HG02759 (cell line): Measurements from ENCODE around the gene SAFB.
A peak's percentile ranks its signal among the peaks of the same experiment; 100 is the strongest.

Experiments
- ATAC-seq: cut with Tn5 transposase; IDR thresholded peaks from one replicate; pipeline ENCODE4 v1.9.1; 2021; ENCODE audit warnings: mild to moderate bottlenecking, moderate library complexity; ENCODE audit not compliant: unreplicated experiment

SAFB gene

DNA sequence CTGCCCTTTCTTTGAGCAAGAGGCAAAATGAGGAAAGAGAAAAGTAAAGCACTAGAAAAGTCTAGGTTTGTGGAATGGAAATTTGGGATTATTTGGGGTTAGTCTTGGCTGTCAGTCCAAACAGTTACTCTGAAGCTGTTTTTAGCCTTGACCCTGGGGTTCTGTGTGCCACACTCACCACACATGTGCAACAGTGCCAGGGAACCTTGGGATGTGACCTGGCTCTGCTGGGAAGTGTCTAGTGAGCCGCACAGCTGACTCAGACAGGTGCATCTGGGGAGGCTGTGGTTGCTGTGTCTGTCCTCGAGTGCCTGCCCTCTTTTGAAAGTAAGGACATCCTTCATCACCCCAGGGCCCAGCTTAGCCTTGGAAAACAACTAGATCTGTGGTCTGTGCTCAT, 41.6 kb downstream of the SAFB start:
- no peak for ATAC-seq

DNA sequence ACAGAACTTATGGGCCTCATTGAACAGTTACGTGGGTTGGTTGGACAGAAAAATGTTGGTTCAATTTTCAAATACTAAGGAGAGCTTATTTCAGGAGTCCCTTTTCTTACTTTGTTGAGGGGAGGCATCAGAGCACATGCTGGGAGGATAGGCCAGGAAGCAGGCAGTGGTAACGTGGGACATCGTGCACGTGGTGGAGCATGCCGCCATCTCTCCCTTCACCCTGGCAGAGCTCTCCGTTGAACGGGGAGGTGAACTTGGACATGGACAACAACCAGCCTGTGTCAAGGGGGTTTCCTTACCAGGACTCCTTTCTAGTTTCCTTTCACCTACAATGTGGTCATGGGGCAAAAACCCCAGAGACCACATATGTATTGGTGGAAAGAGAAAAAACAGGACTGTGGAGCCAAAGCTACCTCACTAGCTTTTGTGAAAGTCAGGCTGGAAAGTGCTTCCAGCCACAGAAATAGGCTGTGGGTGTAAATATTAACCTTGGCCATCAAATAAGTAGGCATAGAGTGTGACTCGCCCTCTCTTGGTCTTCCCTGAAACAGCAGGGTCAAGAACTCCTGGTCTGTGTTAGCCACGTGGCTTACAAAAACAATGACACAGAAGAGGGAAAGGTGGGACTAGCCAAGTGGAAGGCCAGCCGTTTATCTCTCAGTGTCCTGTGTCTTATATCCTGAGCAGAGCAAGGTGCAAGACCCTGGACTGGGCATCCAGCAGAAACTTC, 43.1 kb downstream of the SAFB start:
- ATAC-seq, result no peak

DNA sequence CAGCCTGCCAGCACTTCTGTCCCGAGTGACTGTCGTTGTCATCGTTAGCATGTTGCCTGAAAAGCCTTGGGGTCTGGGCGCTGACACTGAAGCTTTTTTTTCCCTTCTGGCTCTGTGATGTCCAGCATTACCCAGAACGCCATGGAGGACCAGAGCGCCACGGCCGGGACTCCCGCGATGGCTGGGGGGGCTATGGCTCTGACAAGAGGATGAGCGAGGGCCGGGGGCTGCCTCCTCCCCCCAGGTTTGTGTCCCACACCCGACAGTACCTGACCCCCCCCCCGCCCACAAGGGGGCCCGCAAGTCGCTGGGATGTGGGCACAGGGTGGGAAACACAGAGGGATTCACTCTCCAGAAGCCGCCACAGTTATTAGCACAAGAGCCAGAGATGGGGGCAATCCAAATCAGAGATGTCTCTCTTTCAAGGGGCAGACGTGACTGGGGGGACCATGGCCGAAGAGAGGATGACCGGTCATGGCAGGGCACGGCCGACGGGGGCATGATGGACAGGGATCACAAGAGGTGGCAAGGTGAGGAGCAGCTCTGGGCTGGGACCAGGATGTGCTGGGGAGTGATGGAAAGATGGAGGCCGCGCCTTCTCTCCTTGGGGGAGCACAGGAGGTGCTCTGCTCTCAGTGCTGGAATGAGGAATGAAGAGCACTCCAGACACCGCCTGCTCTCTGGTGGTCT, 44.2 kb downstream of the SAFB start:
- no peak for ATAC-seq

DNA sequence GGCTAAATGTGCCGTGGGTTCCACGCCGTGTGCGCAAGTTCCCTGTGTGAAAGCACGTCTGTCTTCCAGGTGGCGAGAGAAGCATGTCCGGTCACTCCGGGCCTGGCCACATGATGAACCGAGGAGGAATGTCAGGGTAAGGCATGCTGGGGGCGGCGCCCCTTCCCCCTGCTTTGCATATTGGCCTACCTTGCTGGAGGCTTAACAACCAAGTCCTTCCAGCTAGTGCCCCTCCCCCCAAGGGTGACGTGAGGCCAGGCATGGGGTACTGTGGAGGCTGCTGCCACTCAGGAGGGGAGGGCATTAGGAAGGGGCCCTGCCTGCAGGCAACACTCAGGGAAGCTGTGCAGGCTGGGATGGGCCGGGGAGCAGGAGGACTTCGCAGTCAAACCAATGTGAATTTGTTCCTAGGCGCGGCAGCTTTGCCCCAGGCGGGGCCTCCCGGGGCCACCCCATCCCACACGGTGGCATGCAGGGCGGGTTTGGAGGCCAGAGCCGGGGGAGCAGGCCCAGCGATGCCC, 44.9 kb downstream of the SAFB start:
- no peak for ATAC-seq

DNA sequence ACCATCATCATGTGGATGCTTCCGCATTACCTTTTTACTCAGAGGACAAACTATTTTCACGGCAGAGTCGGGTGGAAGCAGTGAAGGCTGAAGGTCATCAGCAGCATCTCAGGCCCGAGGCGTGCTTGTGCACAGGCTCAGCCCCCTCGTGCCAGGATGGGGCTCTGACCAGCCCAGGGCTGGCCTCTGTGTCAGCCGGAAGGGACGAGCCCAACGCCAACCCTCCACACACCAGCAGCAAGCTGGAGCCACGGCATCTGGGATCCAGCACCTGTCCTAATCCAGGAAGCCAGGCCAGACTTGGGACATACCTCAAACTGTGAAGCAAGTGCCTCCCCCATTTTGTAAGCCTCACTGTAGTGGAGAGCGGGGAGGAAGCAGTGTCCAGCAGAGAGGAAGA, 46.3 kb downstream of the SAFB start:
- no peak for ATAC-seq

DNA sequence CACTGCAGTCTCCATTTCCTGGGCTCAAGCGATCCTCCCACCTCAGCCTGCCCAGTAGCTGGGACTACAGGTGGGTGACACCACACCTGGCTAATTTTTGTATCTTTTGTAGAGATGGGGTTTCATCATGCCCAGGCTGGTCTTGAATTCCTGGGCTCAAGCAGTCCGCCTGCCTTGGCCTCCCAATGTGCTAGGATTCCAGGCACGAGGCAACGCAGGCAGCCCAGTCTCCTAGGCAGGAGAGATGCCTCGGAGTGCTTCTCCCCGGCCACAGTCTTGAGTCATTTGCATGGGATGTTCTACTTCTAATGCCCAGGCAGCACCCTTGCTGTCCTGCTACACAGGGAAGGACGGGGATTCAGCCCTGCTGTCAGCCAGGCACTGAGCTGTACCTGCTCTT, 48.7 kb downstream of the SAFB start:
- ATAC-seq, result no peak

DNA sequence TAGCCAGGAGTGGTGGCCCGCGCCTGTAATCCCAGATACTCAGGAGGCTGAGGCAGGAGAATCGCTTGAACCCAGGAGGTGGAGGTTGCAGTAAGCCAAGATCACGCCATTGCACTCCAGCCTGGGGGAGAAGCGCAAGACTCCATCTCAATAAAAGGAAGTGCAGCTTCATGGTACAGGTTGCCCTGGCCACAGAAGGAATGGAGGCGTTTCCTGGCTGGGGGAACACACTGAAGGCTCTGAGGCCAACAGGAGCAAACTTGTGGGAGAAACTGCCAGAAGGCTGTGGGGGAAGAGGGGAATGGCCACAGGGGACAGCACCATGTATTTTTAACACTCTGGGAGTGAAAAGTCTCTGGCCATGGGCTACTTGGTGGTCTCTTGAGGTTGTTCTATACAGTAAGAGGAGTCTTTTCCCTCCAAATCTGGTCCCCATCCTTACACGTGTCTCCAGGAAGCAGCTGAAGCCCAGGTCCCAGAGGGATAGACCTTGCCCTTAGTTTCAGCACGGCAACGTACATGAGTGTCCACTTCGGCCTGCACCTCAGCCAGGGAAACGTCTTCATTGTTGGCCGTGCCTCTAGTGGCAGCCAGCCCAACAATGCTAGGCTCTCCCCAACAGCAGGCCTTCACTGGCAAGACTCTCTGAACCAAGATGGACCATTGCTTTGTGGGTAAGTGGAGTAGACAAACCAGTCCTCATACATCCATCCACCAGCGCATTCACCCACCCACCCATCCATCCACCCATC, 50.0 kb downstream of the SAFB start:
- ATAC-seq, result no peak

DNA sequence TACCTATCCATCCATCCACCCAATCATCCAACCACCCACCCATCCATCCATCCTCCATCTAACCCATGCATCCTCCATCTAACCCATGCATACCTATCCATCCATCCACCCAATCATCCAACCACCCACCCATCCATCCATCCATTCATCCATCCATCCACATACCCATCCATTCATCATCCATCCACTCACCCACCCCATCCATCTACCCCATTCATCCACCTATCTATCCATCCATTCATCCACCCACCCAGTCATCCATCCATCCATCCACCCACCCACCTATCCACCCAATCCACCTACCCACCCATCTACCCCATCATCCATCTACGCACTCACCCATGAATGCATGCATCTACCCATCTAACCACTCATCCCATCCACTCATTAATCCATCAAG, 50.9 kb downstream of the SAFB start:
- no peak for ATAC-seq

DNA sequence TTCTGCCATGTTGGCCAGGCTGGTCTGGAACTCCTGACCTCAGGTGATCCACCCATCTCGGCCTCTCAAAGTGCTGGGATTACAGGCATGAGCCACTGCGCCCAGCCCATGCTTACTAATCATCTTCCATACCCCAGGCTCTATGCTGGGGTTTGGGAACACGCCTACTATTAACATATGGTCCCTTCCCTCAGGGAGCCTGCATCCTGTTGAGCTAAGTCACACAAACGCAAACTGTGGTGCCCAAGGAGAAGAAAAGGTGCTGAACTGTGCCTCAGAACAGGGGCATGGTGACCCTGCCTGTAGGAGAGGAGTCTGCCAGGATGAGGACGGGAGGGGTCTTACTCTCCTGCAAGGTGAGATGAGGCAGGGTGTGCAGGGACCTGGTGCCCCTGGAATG, 51.8 kb downstream of the SAFB start:
- no peak for ATAC-seq

DNA sequence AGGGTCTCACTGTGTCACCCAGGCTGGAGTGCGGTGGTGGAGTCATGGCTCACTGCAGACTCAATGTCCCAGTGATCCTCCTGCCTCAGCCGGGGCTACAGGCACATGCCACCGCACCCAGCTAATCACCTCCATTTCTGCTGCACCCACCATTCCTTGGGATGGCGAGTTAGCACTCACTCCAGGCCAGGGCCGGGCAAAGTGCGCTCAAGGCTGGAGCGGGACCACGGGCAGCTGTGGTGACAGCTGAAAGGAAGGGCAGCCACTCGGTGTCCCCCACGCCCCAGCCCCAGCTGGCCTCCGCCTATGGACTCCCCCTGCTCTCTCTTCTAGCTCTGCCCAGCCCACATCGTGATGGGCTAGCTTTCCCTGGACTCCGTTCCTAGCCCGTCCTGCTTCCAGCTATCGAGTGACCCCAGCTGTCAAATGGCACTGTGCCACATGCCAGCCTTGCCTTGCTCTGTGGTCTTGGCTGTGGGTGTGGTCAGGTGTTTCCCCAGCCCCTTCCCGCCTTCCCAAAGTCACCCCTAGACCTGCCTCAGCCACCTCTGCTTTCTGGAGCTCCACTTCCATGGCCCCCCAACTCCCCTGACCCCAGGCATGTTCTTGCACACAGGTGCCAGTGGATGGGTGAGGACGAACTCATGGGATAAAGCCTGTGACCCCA, 53.4 kb downstream of the SAFB start:
- no peak for ATAC-seq

DNA sequence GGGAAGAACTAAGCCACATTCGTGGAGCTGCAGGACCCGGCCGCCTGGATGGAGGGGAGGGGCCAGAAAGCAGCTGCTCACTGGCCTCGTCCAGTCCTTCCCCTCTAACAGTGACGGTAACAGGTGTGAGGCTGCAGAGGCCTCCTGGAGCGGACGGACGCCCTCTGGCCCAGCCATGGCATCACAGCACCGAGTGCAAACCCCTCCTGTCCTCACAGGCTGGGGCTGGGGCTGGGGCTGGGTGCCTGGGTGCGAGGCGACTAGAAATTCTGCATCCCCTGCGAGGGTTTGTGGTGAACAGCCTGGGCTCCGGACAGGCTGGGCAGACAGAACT, 53.9 kb downstream of the SAFB start:
- no peak for ATAC-seq

DNA sequence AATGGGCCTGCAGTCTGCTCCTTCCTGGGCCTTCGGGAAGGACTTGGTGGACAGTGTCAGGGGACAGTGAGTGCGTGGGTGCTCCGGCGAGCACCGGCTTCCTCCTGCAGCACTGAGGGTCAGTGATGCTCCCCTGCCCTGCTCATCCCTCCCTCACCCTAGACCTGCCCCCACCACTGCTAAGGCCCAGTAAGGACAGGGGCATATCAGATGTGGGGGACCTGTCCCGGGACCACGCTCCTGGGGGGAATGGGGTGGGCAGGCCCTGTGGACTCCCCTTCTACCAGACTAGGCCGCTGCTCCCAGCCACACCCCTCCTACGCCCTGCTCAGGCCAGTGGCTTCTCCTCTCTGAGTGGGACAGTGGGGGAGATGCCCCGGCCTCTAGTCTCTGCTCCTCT, 54.3 kb downstream of the SAFB start:
- no peak for ATAC-seq

DNA sequence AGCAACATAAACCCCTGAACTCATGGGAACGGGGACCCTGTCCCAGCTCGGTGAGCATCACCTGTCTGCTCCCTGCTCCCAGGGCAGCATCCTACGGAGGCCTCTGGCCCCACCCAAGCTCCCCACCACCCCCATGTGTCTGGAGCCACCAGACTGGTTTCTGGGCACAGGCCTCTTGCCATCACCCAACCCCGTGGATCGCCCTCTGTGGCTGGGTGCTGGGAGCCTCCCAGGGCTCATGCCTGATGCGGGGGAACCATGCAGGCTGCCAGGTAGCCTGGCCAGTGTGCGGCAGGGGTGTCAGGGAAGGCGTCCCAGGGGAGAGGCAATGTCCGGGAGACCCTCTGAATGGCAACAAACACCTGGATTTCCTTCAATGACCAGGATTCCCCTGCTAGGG, 54.7 kb downstream of the SAFB start:
- no peak for ATAC-seq

DNA sequence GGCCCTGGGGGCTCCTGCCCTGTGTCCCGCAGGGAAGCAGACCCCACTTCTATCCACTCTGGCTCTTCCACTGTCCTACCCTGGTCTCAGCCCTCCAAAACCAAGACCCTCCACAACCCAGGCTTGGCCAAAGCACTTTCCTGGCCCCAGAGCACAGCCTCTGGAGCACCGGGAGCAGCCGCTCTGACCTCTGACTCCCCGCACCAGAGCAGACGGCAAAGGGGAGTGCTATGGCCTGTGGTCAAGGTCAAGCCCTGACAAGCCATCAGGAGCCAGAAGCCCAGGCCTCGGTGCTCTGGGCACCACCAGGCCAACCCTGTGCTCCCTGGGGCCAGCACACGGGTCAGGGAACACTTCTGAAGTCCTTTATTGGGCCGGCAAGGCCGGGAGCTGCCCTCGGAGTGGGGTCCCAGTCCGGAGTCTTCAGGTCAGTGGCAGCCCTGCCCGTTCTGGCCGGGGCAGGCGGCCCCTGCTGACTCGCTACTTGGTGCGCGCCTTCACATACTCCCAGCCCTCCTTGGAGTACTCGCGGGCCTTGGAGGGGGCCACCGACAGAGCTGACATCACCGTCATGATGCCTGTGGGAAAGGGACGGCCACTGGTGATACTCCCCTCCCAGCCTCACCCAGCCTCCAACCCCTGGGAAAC, 55.3 kb downstream of the SAFB start:
- ATAC-seq, result no peak

DNA sequence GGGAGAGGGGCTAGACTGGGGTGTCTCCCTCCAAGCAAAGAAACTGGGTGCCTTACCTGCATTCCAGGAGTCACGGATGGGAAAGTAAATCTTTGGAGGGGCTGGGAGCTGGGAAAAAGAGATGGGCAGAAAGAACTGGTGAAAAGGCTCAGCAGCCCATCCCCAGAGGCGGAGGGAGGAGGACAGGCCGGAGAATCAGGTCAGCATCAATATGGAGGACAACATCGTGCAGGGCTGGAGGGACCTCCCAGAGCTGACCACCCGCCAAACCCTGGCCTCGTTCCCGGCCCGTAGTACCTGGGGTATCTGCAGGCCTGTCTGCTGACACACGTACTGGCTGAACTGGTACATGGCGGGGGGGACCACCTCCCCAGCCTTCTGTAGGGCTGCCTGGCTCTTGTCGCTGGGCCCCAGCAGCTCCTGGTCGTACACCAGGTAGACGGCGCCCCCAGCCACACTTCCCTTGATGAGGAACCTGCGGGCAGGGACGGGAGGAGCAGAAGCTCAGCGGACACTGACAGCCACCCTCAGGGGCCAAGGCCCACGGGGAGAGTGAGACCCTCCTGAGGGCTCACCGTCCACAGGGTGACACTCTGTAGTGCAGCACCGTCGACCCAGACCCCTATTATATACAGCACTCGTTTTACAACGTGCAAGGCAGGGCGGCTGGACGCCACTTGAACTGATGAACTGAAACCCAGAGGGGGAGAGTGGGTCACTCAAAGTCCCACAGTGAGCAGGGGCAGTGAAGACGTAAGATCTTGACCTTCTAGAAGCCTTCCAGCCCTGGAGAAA, 56.6 kb downstream of the SAFB start:
- no peak for ATAC-seq

DNA sequence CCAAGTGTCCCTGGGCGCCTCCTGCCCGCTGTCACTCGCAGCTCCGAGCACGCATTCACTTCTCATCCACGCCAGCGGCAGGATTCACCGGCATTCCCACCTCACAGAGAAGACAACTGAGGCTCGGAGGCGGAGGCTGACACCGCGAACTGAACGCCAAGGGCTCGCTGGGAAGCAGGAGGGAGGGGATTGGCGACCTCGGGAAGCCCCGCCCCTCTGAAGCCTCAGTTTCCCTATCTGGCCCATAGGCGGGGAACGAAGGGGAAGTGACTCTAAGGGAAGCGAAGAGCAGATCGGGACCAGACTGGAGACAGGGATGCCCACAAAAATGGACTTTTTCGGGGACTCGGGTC, 57.2 kb downstream of the SAFB start:
- no peak for ATAC-seq

DNA sequence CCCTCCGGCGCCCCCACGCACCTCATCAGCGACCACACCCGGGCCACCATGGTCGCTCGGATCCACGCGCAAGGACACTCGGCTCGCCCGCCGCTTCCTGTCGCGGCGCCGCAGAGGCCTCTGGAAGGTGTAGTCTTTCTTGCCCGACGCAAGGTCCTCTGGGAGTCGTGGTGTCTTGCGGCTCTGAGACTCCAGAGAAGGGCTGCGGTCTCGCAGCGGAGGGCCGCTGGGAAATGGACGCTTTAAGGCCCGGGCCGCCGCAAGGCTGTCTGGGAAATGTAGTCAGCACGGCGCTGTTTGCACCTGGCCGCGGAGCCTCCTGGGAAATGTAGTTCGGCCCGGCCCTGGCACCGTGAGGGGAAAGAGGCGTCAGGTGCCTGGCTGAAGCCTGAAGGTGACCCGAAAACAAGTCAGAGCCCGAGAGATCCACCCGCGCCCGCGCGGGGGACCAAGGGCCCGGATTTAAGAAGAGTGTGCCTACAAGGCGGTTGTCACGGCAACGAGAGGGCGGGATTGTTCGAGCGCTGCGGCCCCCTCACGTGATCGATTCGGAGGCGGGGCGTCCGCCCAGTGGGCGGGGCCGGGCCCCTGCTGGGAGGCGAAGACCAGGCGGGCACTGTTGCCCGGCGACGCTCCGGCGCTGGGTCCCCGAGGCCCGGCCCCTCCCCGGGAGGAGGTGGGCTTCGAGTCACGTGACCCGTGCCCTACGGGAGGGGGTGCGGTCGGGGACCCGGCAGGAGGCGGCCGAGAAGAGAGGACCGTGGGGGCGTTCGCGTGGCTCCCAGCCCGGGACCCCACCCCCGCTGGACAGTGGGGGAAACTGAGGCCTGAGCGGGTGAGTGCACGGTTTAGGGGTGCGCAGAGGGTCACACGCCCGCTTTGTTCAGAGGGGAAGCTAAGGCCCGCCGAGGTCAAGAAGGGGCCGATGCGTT, 57.8 kb downstream of the SAFB start, which contains the start of the genes HSD11B1L and MICOS13:
Gene HSD11B1L, plus strand, starts transcription at position 591 of the 932 bp plus-strand sequence. CDS start 3,806 bp downstream, outside the sequence.
Gene MICOS13, minus strand, starts transcription at position 80 of the 932 bp plus-strand sequence. Its CDS starts 30 bp downstream, at position 50.
- peak; percentile 92 for ATAC-seq

DNA sequence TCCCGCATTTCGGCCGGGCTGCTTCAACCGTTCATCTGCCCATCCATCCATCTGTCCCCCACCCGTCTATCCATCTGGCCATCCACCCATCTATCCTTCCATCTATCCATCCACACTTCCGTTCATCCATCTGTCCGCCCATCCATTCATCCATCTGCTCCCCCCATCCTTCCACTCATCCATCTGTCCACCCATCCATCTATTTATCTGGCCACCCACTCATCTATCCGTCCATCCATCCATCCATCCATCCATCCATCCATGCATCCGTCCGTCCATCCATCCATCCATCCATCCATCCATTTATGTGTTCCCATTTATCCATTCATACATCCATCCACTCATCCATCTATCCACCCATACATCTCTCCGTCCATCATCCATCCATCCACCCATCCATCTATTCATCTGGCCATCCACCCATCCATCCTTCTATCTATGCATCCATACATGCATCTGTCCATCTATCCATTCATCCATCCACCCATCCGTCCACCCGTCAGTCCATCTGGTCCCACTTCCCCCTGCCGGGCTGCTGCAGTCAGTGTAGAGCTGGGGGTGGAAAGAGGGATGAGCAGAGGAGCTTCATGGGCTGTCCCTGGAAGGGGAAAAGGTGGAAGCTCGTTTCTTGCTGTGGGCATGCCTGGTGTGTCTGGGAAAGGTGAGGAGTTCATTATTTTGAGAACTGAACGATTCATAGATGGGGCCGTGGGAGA, 58.7 kb downstream of the SAFB start:
- no peak for ATAC-seq
